ENCODE results near the gene PPP4C. TPM values are rescaled to one million over a fixed set of nuclear protein-coding genes. Genes with fewer than 3 reads are reported as not detected.
"Not testable (repeated sequence)": the region's sequence is repeated elsewhere in the genome, so short reads cannot be mapped to it uniquely, and the experiment has no call there.

PPP4C gene
- total RNA-seq, 2 donors from 2014 or later = 144 to 148 TPM

DNA sequence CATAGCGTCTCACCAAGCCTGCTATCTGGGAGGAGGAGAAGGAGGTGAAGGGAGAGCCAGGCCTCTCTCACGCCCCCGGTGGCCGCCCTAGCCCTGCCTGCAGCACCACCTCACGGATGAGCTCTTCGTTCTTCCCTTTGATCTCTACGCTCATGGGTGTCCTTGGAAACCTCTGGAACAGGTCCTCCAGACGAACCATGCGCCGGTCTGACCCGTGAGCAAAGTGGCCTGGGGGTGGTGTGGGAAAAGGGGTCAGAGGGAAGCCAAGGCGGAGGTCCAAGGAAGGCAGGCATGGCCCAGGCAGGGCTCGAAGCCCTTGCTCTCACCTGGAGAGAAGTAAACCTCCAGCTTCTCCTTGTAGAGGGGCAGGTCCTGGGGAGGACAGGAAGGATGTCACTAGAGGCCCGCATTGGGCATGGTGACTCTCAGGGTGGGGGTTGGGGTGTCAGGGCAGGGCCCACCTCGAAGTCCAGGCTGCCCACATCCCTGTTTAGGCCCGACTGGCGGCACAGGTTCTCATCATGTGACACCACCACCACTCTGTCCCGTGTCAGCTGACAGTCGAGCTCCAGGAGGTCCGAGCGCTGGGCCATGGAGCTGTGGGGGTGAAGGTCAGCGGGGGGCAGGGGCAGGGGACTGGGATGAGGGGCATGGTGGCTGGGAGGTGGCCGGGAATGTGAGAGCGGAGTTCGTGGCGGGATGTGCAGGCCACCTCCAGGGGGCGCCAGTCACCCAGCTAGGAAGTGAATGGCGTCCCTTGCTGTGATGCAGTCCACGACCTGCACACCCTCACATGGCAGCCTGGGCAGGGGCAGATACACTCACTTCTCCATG, 36.6 kb downstream of the PPP4C start:
- no peaks in the 10 kb centered on the region for H3K9me3 Mint-ChIP-seq
- DNase-seq (ENCODE audit: low spot score) (no peak), ATAC-seq (peak; percentile 67 to 71)
- no peak overlapping the region for H3K27ac Mint-ChIP-seq
- H3K4me3 Mint-ChIP-seq = no peak overlapping the region
- no peaks in the 10 kb centered on the region for H3K27me3 Mint-ChIP-seq
- no peaks in the 10 kb centered on the region for H3K36me3 Mint-ChIP-seq
- H3K4me1 Mint-ChIP-seq (ENCODE audit: low read depth in 2 of 2) = peaks cover 0 to 4% of the 10 kb centered on the region in 2 donors

- no peak within 1 kb of the TSS for H3K27ac Mint-ChIP-seq
- H3K4me3 Mint-ChIP-seq = no peak within 1 kb of the TSS
- DNase-seq (ENCODE audit: low spot score) (no peak), ATAC-seq (peak; percentile 13 to 18)
- no peaks in the 10 kb centered on the region for H3K9me3 Mint-ChIP-seq
- no peaks in the 10 kb centered on the region for H3K27me3 Mint-ChIP-seq
- H3K36me3 Mint-ChIP-seq = no peaks in the 10 kb centered on the region
- H3K4me1 Mint-ChIP-seq (ENCODE audit: low read depth in 2 of 2) = peaks cover 0 to 4% of the 10 kb centered on the region in 2 donors
Measured at GRCh38 chr16:30113031-30113710, 37.4 kb downstream of the PPP4C start, which contains the start of gene GDPD3. TSS of gene GDPD3 (minus strand) at chr16:30113537. CDS start at chr16:30113478, 59 bp downstream.

DNA sequence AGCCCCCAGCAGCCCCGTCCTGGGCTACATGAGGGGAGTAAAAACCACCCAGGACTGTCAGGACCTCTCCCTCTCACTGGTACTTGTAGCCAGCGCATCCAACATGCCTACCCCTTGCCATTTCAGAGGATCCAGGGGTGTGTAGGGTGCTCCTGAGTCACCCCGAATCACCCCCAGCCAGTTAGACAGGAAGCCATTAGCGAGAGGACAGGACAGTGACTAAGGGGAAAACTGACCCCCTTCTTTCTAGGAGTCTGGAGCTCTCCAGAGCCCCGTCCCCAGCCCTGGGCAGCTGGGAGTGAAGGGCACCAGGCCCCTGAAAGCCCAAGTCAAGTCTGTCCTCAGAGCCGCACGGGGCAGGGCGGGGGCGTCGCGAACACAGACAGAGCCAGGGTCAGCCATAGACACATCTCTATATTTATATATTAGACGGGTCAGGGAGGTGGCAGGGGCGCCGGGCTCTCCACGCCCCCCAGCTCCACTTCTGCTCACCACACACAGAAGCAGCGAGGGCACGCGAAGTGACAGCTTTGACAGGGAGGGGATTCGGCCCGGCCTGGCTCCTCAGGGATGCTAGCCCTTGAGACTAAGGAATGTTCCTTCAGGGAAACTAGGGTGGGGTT, 38.0 kb downstream of the PPP4C start:
- Mint-ChIP-seq H3K4me1 (ENCODE audit: low read depth in 2 of 2) (peaks cover 0 to 4% of the 10 kb centered on the region in 2 donors), H3K9me3 (no peaks in the 10 kb centered on the region), H3K27me3 (no peaks in the 10 kb centered on the region), H3K36me3 (no peaks in the 10 kb centered on the region), H3K27ac (no peak overlapping the region), H3K4me3 (no peak overlapping the region)
- no peak for DNase-seq (ENCODE audit: low spot score)
- no peak for ATAC-seq

DNA sequence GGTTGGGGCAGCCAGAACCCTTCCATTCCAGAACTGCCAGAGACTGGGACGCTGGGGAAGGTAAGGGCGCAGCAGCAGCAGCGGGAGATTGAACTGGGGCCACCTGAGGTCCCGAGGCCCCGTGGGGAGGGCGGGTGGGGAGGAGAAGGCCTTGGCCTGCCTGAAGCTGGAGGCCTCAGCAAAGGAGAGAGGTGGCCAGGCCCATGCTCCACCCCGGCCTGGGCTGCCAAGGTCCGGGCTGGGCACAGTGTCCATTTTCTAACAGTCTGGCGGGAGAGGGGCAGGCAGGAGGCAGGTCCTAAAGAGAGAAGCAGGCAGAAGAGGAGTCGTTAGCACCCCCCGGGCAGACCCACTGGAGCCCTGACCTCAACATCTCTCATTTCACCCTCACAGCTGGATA, 38.6 kb downstream of the PPP4C start:
- Mint-ChIP-seq H3K27ac (no peak overlapping the region), H3K9me3 (no peaks in the 10 kb centered on the region), H3K4me1 (ENCODE audit: low read depth in 2 of 2) (peaks cover 2 to 4% of the 10 kb centered on the region in 2 donors), H3K36me3 (no peaks in the 10 kb centered on the region), H3K27me3 (no peaks in the 10 kb centered on the region), H3K4me3 (no peak overlapping the region)
- DNase-seq (ENCODE audit: low spot score) (no peak), ATAC-seq (no peak)

DNA sequence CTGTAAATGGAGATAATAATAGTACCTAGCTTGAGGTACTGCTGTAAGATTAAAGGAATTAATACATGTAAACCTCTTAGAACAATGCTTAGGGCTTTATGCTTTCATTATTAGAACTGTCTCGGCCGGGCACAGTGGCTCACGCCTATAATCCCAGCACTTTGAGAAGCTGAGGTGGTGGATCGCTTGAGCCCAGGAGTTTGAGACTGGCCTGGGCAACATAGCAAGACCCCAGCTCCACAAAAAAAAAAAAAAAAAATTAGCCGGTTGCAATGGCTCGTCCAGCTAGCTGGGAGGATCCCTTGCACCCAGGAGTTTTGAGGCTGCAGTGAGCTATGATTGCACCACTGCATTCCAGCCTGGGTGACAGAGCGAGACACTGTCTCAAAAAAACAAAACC, 39.0 kb downstream of the PPP4C start:
- not testable (repeated sequence) for H3K36me3 Mint-ChIP-seq; H3K4me1 Mint-ChIP-seq (ENCODE audit: low read depth in 2 of 2); H3K27me3 Mint-ChIP-seq; DNase-seq (ENCODE audit: low spot score); H3K27ac Mint-ChIP-seq; H3K4me3 Mint-ChIP-seq; H3K9me3 Mint-ChIP-seq; ATAC-seq

DNA sequence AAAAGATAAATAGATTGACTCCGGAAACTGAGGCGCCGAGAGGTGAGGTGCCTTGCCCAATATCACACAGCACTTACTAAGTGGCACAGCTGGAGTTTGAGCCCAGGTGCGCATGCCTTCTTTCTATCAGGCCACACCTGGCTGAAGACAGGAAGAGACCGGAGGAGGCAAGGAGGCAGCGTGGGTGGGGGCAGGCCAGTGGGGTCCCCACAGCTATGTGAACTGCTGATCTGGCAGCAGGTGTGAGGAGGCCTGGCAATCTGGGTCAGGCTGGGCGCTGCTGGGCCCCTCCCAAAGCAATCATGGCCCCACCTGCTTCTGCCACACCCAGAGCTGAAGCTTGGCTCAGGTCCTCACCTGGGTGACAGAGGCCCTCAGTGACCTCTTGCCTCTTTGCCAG, 39.4 kb downstream of the PPP4C start:
- H3K27me3 Mint-ChIP-seq = no peaks in the 10 kb centered on the region
- DNase-seq (ENCODE audit: low spot score) = no peak
- no peak overlapping the region for H3K27ac Mint-ChIP-seq
- H3K36me3 Mint-ChIP-seq = no peaks in the 10 kb centered on the region
- no peak overlapping the region for H3K4me3 Mint-ChIP-seq
- H3K9me3 Mint-ChIP-seq = no peaks in the 10 kb centered on the region
- ATAC-seq = no peak
- peaks cover 8 to 11% of the 10 kb centered on the region in 2 donors for H3K4me1 Mint-ChIP-seq (ENCODE audit: low read depth in 2 of 2)

- no peak for DNase-seq (ENCODE audit: low spot score)
- no peaks in the 10 kb centered on the region for H3K36me3 Mint-ChIP-seq
- no peak overlapping the region for H3K27ac Mint-ChIP-seq
- no peak for ATAC-seq
- H3K9me3 Mint-ChIP-seq = no peaks in the 10 kb centered on the region
- no peaks in the 10 kb centered on the region for H3K27me3 Mint-ChIP-seq
- H3K4me3 Mint-ChIP-seq = no peak overlapping the region
- peaks cover 13% of the 10 kb centered on the region in 2 donors for H3K4me1 Mint-ChIP-seq (ENCODE audit: low read depth in 2 of 2)
Measured at GRCh38 chr16:30116291-30117207, 40.8 kb downstream of the PPP4C start.

GRCh38 chr16:30117768-30118167, 42.0 kb downstream of the PPP4C start:
- Mint-ChIP-seq H3K36me3 (no peaks in the 10 kb centered on the region), H3K4me1 (ENCODE audit: low read depth in 2 of 2) (peaks cover 17 to 22% of the 10 kb centered on the region in 2 donors), H3K9me3 (no peaks in the 10 kb centered on the region), H3K27me3 (no peaks in the 10 kb centered on the region), H3K4me3 (no peak overlapping the region), H3K27ac (no peak overlapping the region)
- DNase-seq (ENCODE audit: low spot score) = no peak
- no peak for ATAC-seq

DNA sequence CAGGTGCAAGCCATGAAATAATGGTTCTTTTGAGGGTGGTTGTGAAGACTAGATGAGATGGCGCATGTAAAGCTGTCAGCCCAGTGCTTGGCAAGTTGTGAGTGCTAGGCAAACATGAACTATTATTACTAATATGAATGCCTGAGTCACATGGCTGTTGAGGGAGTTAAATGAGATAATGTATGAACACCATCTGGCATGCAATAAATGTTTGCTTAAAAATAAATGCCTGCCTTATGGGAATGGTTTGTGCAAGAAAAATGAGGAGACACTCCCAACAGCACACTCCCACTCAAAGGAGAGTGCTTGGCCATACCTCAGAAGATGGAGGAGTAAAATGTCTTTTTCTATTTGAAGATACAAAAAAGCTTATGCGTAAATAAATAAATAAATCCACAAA, 43.6 kb downstream of the PPP4C start:
- H3K4me3 Mint-ChIP-seq = no peak overlapping the region
- H3K9me3 Mint-ChIP-seq = no peaks in the 10 kb centered on the region
- no peaks in the 10 kb centered on the region for H3K36me3 Mint-ChIP-seq
- H3K27me3 Mint-ChIP-seq = no peaks in the 10 kb centered on the region
- DNase-seq (ENCODE audit: low spot score) (no peak), ATAC-seq (no peak)
- H3K4me1 Mint-ChIP-seq (ENCODE audit: low read depth in 2 of 2) = peaks cover 21 to 22% of the 10 kb centered on the region in 2 donors
- H3K27ac Mint-ChIP-seq = peak overlapping the region in 1 of 2 donors; percentile 26

DNA sequence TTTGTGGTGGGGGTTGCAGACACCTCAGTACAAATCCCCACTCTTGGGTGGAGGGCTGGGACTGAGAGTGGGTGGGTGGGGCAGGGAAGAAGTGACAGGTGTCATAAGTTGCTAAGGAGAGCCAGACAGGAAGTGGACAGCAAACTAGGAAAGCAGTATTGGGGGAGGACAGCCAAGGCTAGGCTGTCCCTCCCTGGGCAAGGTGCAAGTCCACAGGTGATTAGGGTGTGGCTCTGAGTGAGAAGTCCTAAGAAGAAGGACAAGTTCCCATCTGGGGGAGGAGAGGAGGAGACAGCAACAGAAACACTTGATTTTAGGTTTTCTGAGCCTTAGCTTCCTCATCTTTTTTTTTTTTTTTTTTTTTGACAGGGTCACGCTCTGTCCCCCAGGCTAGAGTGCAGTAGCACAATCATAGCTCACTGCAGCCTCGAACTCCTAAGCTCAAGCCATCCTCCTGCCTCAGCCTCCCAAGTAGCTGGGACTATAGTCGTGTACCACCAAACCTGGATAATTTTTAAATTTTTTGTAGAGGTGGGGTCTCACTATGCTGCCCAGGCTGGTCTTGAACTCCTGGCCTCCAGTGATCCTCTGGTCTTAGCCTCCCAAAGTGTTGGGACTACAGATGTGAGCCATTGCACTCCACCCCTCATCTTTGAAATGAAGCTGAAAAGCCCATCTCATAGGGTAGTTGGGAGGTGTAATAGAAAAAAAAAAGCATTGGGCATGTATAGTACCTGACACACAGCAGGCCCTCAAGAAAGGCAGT, 44.7 kb downstream of the PPP4C start:
- no peak for ATAC-seq
- H3K27me3 Mint-ChIP-seq = no peaks in the 10 kb centered on the region
- DNase-seq (ENCODE audit: low spot score) = no peak
- H3K36me3 Mint-ChIP-seq = no peaks in the 10 kb centered on the region
- no peaks in the 10 kb centered on the region for H3K9me3 Mint-ChIP-seq
- H3K4me1 Mint-ChIP-seq (ENCODE audit: low read depth in 2 of 2) = peaks cover 21 to 22% of the 10 kb centered on the region in 2 donors
- peak overlapping the region in 1 of 2 donors; percentile 26 for H3K27ac Mint-ChIP-seq
- no peak overlapping the region for H3K4me3 Mint-ChIP-seq

- no peaks in the 10 kb centered on the region for H3K27me3 Mint-ChIP-seq
- H3K27ac Mint-ChIP-seq = peak overlapping the region; percentile 39 to 86
- ATAC-seq (no peak), DNase-seq (ENCODE audit: low spot score) (no peak)
- H3K9me3 Mint-ChIP-seq = no peaks in the 10 kb centered on the region
- peaks cover 21 to 22% of the 10 kb centered on the region in 2 donors for H3K4me1 Mint-ChIP-seq (ENCODE audit: low read depth in 2 of 2)
- H3K36me3 Mint-ChIP-seq = no peaks in the 10 kb centered on the region
- H3K4me3 Mint-ChIP-seq = peak overlapping the region; percentile 82
Measured at GRCh38 chr16:30121741-30122571, 46.2 kb downstream of the PPP4C start.

- H3K36me3 Mint-ChIP-seq = no peaks in the 10 kb centered on the region
- H3K27ac Mint-ChIP-seq = peak overlapping the region; percentile 39 to 86
- peak; percentile 4 to 41 for ATAC-seq
- H3K4me1 Mint-ChIP-seq (ENCODE audit: low read depth in 2 of 2) = peaks cover 21 to 22% of the 10 kb centered on the region in 2 donors
- peak; percentile 67 for DNase-seq (ENCODE audit: low spot score)
- H3K4me3 Mint-ChIP-seq = peak overlapping the region; percentile 82
- no peaks in the 10 kb centered on the region for H3K9me3 Mint-ChIP-seq
- no peaks in the 10 kb centered on the region for H3K27me3 Mint-ChIP-seq
Measured at GRCh38 chr16:30122604-30123160, 46.9 kb downstream of the PPP4C start.

All from natural killer cell treated with Interleukin-12 subunit alpha and Interleukin-12 subunit beta and Interleukin-15 and Interleukin-18, amount 100 ng/mL, for 72 hours (primary cell).